ENCODE measurements around the gene ZMYM4. TPM values are rescaled to one million over a fixed set of nuclear protein-coding genes. Genes with fewer than 3 reads are reported as not detected.

The ZMYM4 gene
- total RNA-seq (2022; extraction: Qiagen RNA extraction; ENCODE audit: low read depth) = 11.8 to 14.4 TPM (median 13.2 TPM) in 5 replicates

GRCh38 chr1:35268282-35269200 is at the start of gene ZMYM4:
Gene ZMYM4 (plus strand): TSS chr1:35268709. CDS start chr1:35269047, 338 bp downstream.

Other genes with a start within 250 kb of the ZMYM4 start
- gene ZMYM6, start 236.8 kb upstream of the ZMYM4 start, total RNA-seq (2022; extraction: Qiagen RNA extraction; ENCODE audit: low read depth) = 4.6 to 6.0 TPM (median 5.3 TPM) in 5 replicates
- 4.1 to 8.7 TPM (median 8.2 TPM) in 5 replicates for gene ZMYM1, start 189.3 kb upstream of the ZMYM4 start, total RNA-seq (2022; extraction: Qiagen RNA extraction; ENCODE audit: low read depth)
- 208 to 302 TPM (median 223 TPM) in 5 replicates for gene SFPQ, start 75.6 kb upstream of the ZMYM4 start, total RNA-seq (2022; extraction: Qiagen RNA extraction; ENCODE audit: low read depth)

All from A549 treated with DMSO at 1 μM for 4 hours (cell line).